Measurements from ENCODE around the gene FBRSL1.
A peak's percentile ranks its signal among the peaks of the same experiment; 100 is the strongest.

Gene FBRSL1

DNA sequence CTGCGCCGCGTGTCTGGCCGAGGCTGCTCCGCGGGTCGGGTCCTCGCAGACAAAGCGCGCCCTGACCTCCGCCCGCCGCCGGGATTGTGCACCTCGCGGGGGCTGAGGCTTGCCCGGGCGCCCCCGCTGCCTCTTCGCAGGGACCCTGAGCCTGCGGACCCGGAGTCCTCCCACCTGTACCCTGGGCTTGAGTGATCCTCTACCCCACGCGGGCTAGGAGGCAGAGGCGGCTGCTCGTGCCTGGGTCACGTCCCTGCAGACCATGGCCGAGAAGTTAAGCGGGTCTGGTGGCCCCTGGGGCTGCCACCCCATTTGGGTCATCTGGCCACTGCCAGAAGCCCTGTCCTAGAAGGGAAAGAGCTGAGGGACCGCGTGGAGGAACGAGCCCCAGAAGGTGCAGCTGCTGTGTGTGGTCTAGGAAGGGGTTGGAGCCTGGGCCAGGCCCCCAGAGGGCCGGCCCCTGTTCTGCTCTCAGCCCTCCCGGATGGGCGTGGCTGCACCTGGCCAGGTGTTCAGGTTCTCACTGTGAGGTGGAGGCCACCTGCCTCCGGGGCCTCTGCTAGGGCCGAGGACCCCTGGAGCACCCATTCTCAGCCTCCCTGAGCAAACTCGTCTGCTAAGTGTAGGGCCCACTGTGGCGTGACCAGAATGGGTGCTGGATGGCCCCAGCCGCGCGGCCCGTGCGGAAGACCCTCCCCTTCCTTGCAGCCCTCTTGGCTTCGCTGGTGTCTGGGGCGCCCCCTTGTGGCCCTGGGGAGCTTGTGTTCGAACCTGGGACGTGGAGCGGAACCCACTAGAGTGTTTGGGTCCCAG lies 70.9 kb downstream of the FBRSL1 start:
- peak; percentile 99 for DNase-seq
